ENCODE data around the gene ANKFN1.

The ANKFN1 gene

GRCh38 chr17:56447171-56447570, 293.9 kb downstream of the ANKFN1 start:
- no peak overlapping the region for H3K27ac ChIP-seq
- TF ChIP-seq CTCF (conservative IDR thresholded peaks at IDR 0.05), result no peak
- TF ChIP-seq ZFX (IDR thresholded peaks at IDR 0.05), result no peak

GRCh38 chr17:56448371-56448770, 295.1 kb downstream of the ANKFN1 start:
- TF ChIP-seq CTCF (conservative IDR thresholded peaks at IDR 0.05) (no peak), ZFX (IDR thresholded peaks at IDR 0.05) (no peak)
- H3K27ac ChIP-seq, result no peak overlapping the region

GRCh38 chr17:56449176-56449575, 295.9 kb downstream of the ANKFN1 start:
- TF ChIP-seq ZFX (IDR thresholded peaks at IDR 0.05), result no peak
- no peak for TF ChIP-seq CTCF (conservative IDR thresholded peaks at IDR 0.05)
- H3K27ac ChIP-seq, result no peak overlapping the region

- no peak overlapping the region for H3K27ac ChIP-seq
- TF ChIP-seq CTCF (conservative IDR thresholded peaks at IDR 0.05), result no peak
- TF ChIP-seq ZFX (IDR thresholded peaks at IDR 0.05), result no peak
These were observed 298.4 kb downstream of the ANKFN1 start for GRCh38 chr17:56451629-56452028.

- no peak for TF ChIP-seq CTCF (conservative IDR thresholded peaks at IDR 0.05)
- TF ChIP-seq ZFX (IDR thresholded peaks at IDR 0.05), result no peak
These were observed 299.2 kb downstream of the ANKFN1 start for GRCh38 chr17:56452461-56452860.

GRCh38 chr17:56457501-56457900, 304.2 kb downstream of the ANKFN1 start:
- TF ChIP-seq CTCF (conservative IDR thresholded peaks at IDR 0.05) (no peak), ZFX (IDR thresholded peaks at IDR 0.05) (no peak)
- H3K27ac ChIP-seq, result no peak overlapping the region

More at GRCh38 chr17:56452461-56452860, 299.2 kb downstream of the ANKFN1 start:
- no peak overlapping the region for H3K27ac ChIP-seq

GRCh38 chr17:56465886-56466285, 312.6 kb downstream of the ANKFN1 start:
- H3K27ac ChIP-seq, result no peak overlapping the region
- TF ChIP-seq ZFX (IDR thresholded peaks at IDR 0.05), result no peak
- no peak for TF ChIP-seq CTCF (conservative IDR thresholded peaks at IDR 0.05)

Data from C4-2B (cell line).